HPDE6-E6E7 (cell line): ENCODE data around the gene CHD2.
"Not testable (repeated sequence)": the region's sequence is repeated elsewhere in the genome, so short reads cannot be mapped to it uniquely, and the experiment has no call there.

Experiments
- DNase-seq: peaks from one replicate; pipeline ENCODE4 v3.0.0; 2011; ENCODE audit warnings: missing footprints; ENCODE audit errors: extremely low spot score

Gene CHD2

GRCh38 chr15:93035092-93035915, 135.2 kb downstream of the CHD2 start:
- DNase-seq = no peak

- DNase-seq = peak; percentile 56
These were observed 136.1 kb downstream of the CHD2 start for GRCh38 chr15:93035953-93036810.

GRCh38 chr15:93036951-93037819, 137.1 kb downstream of the CHD2 start:
- no peak for DNase-seq

- DNase-seq = no peak
These were observed 137.9 kb downstream of the CHD2 start for GRCh38 chr15:93037820-93038705.

GRCh38 chr15:93039562-93040287, 139.6 kb downstream of the CHD2 start:
- not testable (repeated sequence) for DNase-seq

GRCh38 chr15:93040288-93041158, 140.4 kb downstream of the CHD2 start:
- DNase-seq = no peak

- DNase-seq = no peak
These were observed 141.0 kb downstream of the CHD2 start for GRCh38 chr15:93041159-93041547.

- no peak for DNase-seq
These were observed 142.1 kb downstream of the CHD2 start for GRCh38 chr15:93042211-93042610.

GRCh38 chr15:93042691-93043378, 142.7 kb downstream of the CHD2 start:
- DNase-seq = no peak

GRCh38 chr15:93043621-93044300, 143.6 kb downstream of the CHD2 start:
- no peak for DNase-seq

GRCh38 chr15:93044301-93045190, 144.4 kb downstream of the CHD2 start:
- no peak for DNase-seq

GRCh38 chr15:93045191-93045785, 145.2 kb downstream of the CHD2 start:
- DNase-seq = no peak

GRCh38 chr15:93046120-93046519, 146.0 kb downstream of the CHD2 start:
- DNase-seq = no peak

- DNase-seq = no peak
These were observed 146.6 kb downstream of the CHD2 start for GRCh38 chr15:93046721-93047120.

GRCh38 chr15:93047621-93048425, 147.7 kb downstream of the CHD2 start:
- DNase-seq = no peak

- DNase-seq = no peak
These were observed 148.2 kb downstream of the CHD2 start for GRCh38 chr15:93048426-93048721.
